RWPE1 (cell line): ENCODE data around the gene GPR132.
"Not testable (repeated sequence)": the region's sequence is repeated elsewhere in the genome, so short reads cannot be mapped to it uniquely, and the experiment has no call there.

Experiments used
- CTCF ChIA-PET: fragments of 350-600 bp; sonication (Branson Sonifier 250); formaldehyde crosslinking; extraction: SDS; loops from one replicate; lab custom pipeline; 2021; lab: Yijun Ruan, JAX
- POLR2A ChIA-PET: fragments of 400-600 bp; formaldehyde crosslinking; extraction: SDS; loops from one replicate; lab custom pipeline; 2020; ENCODE audit warnings: antibody characterized with exemption; ENCODE audit not compliant: low non-redundant PET; lab: Yijun Ruan, JAX
- DNase-seq: peaks from one replicate; pipeline ENCODE4 v3.0.0; 2012; ENCODE audit warnings: low spot score
- H3K27ac ChIP-seq: fragments of 450-650 bp; 2 replicates; pipeline ENCODE4 v1.5.1; 2017
- TF ChIP-seq, protein P1 (sequence below): fragments of 450-650 bp; conservative IDR thresholded peaks from 2 replicates; pipeline ENCODE4 v1.5.1; 2017; ENCODE audit warnings: low read depth, mild to moderate bottlenecking

The GPR132 gene

GRCh38 chr14:105084741-105085571 lies 19.7 kb upstream of the GPR132 start:
- DNase-seq, result no peak
- TF ChIP-seq, protein P1, sequence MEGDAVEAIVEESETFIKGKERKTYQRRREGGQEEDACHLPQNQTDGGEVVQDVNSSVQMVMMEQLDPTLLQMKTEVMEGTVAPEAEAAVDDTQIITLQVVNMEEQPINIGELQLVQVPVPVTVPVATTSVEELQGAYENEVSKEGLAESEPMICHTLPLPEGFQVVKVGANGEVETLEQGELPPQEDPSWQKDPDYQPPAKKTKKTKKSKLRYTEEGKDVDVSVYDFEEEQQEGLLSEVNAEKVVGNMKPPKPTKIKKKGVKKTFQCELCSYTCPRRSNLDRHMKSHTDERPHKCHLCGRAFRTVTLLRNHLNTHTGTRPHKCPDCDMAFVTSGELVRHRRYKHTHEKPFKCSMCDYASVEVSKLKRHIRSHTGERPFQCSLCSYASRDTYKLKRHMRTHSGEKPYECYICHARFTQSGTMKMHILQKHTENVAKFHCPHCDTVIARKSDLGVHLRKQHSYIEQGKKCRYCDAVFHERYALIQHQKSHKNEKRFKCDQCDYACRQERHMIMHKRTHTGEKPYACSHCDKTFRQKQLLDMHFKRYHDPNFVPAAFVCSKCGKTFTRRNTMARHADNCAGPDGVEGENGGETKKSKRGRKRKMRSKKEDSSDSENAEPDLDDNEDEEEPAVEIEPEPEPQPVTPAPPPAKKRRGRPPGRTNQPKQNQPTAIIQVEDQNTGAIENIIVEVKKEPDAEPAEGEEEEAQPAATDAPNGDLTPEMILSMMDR, result no peak
- 0 out of 2 replicates have a peak overlapping the region, but pooled peaks have one; percentile 2 for H3K27ac ChIP-seq
- ChIA-PET POLR2A (no interaction called here), CTCF (interaction anchor here (0.6 to 8.1 kb wide), 3 partner anchors 43 to 129 kb away, joined by 3 to 99 read pairs (median 4); partner anchors contain the start of gene JAG2)

- POLR2A ChIA-PET, result interaction anchor here (0.6 kb wide), 1 partner anchor 35 kb away, joined by 3 read pairs; no protein-coding TSS in a partner anchor
- no peak for DNase-seq
- CTCF ChIA-PET, result no interaction called here
- TF ChIP-seq, protein P1, result no peak
- 0 out of 2 replicates have a peak overlapping the region, but pooled peaks have one; percentile 2 for H3K27ac ChIP-seq
Measured at GRCh38 chr14:105083926-105084685, 18.9 kb upstream of the GPR132 start.

GRCh38 chr14:105082703-105083102 lies 17.5 kb upstream of the GPR132 start:
- TF ChIP-seq, protein P1, result no peak
- POLR2A ChIA-PET, result no interaction called here
- CTCF ChIA-PET, result no interaction called here
- DNase-seq, result no peak
- no peak overlapping the region for H3K27ac ChIP-seq

- ChIA-PET POLR2A (interaction anchor here (0.6 to 0.7 kb wide), 2 partner anchors 8 to 16 kb away, joined by 3 to 4 read pairs; no protein-coding TSS in a partner anchor), CTCF (interaction anchor here (0.8 kb wide), 1 partner anchor 10 kb away, joined by 3 read pairs; no protein-coding TSS in a partner anchor)
- not testable (repeated sequence) for H3K27ac ChIP-seq, DNase-seq
Measured at GRCh38 chr14:105081473-105081872, 16.2 kb upstream of the GPR132 start.

DNA sequence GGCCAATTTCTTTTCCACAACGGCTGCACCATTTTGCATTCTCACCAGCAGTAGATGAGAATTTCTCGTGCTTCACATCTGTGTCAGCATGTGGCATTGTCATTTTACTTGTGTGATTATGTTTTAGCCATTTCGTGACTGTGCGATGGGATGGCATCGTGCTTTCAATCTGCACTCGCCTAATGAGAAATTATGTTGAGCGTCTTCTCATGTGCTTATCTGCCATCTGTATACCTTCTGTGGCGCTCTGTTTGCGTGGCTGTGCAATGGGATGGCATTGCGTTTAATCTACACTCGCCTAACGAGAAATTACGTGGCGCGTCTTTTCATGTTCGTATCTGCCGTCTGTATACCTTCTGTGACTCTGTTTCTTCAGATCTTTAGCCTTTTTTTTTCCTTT lies 14.9 kb upstream of the GPR132 start:
- CTCF ChIA-PET, result interaction anchor here (0.6 kb wide), 1 partner anchor 101 kb away, joined by 3 read pairs; no protein-coding TSS in a partner anchor

GRCh38 chr14:105078294-105078693 lies 13.1 kb upstream of the GPR132 start:
- DNase-seq, result no peak
- TF ChIP-seq, protein P1, result no peak
- H3K27ac ChIP-seq, result no peak overlapping the region
- CTCF ChIA-PET, result no interaction called here
- POLR2A ChIA-PET, result no interaction called here

More for the DNA sequence above, 14.9 kb upstream of the GPR132 start:
- POLR2A ChIA-PET, result no interaction called here
- H3K27ac ChIP-seq, result peak overlapping the region; percentile 20; the same call in 1 of the 2 replicates
- TF ChIP-seq, protein P1, result no peak
- DNase-seq, result no peak
